Uterus (tissue), 2 donors: ENCODE data around the gene LMAN2.

Experiments used
- CTCF ChIP-seq, 4 experiments: fragments of 200-600 bp in 2 of 4; fragments of 450-650 bp in 2 of 4; sonication (generic) in 2 of 4; IDR thresholded peaks; one replicate each; pipeline ENCODE4 v1.5.1; 2016 to 2019; ENCODE audit warnings: antibody characterized with exemption in 4 of 4, mild to moderate bottlenecking in 2 of 4, moderate library complexity in 1 of 4
- POLR2A ChIP-seq, 2 donors: fragments of 450-650 bp; IDR thresholded peaks; one replicate each; pipeline ENCODE4 v1.6.1; 2016; ENCODE audit warnings: antibody characterized with exemption in 2 of 2, mild to moderate bottlenecking in 1 of 2, moderate library complexity in 1 of 2

GRCh38 chr5:177371120-177372033 is 19.9 kb upstream of the LMAN2 start:
- TF ChIP-seq CTCF (IDR thresholded peaks at IDR 0.05) (no peak), POLR2A (IDR thresholded peaks at IDR 0.05) (no peak)
